Measurements from ENCODE around the gene TMEM256.
"Not testable (repeated sequence)": the region's sequence is repeated elsewhere in the genome, so short reads cannot be mapped to it uniquely, and the experiment has no call there.

Gene TMEM256

GRCh38 chr17:7383371-7383741 lies 20.5 kb downstream of the TMEM256 start:
- no peak for DNase-seq (ENCODE audit: low spot score)

DNA sequence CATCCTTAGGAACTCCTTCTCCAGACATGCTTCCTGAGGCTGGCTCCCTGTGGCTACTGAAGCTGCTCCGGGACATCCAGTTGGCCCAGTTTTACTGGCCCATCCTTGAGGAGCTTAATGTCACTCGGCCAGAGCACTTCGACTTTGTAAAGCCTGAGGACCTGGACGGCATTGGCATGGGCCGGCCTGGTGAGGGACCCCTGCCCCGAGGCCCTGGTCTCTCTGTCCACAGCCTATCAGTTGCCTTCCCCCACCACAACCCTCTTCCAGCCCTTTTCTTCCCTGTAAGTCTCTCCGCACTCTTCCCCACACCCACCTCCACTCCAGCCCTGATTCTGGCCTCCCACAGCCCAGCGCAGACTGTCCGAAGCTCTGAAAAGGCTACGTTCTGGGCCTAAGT lies 21.0 kb downstream of the TMEM256 start:
- DNase-seq (ENCODE audit: low spot score): no peak

GRCh38 chr17:7380855-7381683 lies 22.8 kb downstream of the TMEM256 start, which contains the start of gene TNK1:
Gene TNK1, plus strand, starts transcription at chr17:7381089. Its CDS starts 1,838 bp downstream, at chr17:7382927.
- DNase-seq (ENCODE audit: low spot score): no peak

DNA sequence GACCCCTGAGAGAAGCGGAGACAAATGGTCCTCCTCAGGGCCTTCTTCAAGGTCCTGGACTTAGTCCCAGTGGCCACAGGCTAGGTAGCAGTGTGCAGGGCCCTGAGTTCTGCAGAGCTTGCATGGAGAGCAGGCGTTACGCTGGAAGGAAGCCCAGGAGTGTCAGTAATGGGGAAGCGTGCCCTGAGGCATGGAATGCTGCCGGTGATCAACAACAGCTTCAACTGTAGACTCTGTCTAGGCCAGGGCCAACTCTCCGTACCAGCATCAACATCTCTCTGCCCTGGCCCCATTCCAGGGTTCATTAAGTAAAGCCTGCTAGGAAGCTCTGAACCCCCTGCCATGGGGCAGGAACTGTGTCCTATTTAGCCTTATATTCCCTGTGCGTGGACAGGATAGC lies 23.6 kb downstream of the TMEM256 start:
- DNase-seq (ENCODE audit: low spot score): no peak

GRCh38 chr17:7379134-7379533 lies 24.8 kb downstream of the TMEM256 start:
- DNase-seq (ENCODE audit: low spot score): no peak

- DNase-seq (ENCODE audit: low spot score): no peak
Observed at GRCh38 chr17:7374353-7374752, 29.5 kb downstream of the TMEM256 start.

- no peak for DNase-seq (ENCODE audit: low spot score)
Observed at GRCh38 chr17:7370853-7371252, 33.0 kb downstream of the TMEM256 start.

DNA sequence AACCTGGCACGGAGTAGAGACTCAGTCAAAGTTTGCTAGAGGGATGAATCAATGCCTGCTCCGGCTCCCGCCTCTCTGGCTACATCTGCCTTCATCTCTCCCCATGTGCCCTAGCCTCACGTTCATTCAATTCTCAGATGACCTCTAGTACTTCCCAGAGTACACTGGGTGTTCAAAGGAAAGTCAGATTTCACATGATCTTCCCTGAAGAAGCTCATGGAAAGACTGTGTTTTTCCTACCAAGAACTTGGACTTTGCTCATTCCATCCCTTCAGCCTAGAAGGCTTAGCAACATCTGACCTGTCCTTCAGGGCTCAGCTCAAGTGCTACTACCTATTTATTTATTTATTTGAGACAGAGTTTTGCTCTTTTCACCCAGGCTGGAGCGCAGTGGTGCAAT lies 34.1 kb downstream of the TMEM256 start:
- DNase-seq (ENCODE audit: low spot score): no peak

- not testable (repeated sequence) for DNase-seq (ENCODE audit: low spot score)
Observed at GRCh38 chr17:7368599-7368994, 35.3 kb downstream of the TMEM256 start.

DNA sequence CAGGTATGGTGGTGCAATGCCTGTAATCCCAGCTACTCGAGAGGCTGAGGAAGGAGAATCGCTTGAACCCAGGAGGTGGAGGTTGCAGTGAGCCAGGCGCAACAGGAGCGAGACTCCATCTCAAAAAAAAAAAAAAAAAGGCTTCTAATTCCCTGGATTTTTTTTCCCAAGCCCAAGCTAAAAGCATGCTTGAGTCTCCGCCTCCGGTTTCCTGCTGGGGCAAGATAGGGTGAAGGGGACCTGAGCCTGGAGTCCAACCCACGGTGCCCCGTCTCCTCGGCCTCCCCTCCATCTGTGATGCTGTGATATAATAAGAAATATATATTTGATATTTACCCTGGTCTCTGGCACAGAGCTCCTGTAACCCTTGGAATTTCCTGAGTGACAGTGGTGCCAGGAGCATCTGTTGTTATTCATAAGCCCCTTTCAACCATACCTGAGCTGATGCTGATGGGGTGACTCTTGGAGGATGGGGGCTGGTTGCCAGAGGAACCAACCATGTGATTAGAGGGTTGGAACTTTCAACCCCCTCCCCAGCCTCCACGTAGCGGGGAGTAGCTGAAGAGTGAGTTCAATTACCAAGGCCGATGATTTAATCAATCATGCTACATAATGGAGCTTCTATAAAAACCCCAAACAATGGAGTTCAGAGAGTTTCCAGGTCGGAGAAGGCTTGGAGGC lies 35.8 kb downstream of the TMEM256 start:
- no peak for DNase-seq (ENCODE audit: low spot score)

DNA sequence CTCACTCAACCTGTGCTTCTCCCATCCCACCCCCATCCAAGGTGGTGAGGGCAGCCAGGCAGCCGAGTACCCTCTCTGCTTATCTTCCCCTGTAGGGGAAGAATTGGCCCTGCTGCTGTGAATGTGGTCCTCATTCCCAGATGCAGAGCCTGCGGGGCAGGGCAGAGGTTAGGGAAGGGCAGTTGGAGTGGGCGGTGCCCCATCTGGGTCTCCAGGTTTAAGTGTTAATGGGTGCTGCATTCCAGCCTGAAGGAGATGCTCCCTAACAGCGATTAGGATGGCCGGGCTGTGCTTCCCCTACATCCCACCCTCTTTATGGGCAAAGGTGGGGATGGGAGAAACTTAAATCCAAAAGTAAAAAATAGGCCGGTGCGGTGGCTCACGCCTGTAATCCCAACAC lies 36.8 kb downstream of the TMEM256 start:
- DNase-seq (ENCODE audit: low spot score): no peak

- DNase-seq (ENCODE audit: low spot score): not testable (repeated sequence)
Observed at GRCh38 chr17:7365963-7366362, 37.9 kb downstream of the TMEM256 start.

GRCh38 chr17:7363311-7363710 lies 40.6 kb downstream of the TMEM256 start:
- DNase-seq (ENCODE audit: low spot score): no peak

- DNase-seq (ENCODE audit: low spot score): no peak
Observed at GRCh38 chr17:7361906-7362305, 42.0 kb downstream of the TMEM256 start.

GRCh38 chr17:7357381-7357780 lies 46.5 kb downstream of the TMEM256 start:
- DNase-seq (ENCODE audit: low spot score): no peak

GRCh38 chr17:7356756-7357155 lies 47.1 kb downstream of the TMEM256 start:
- DNase-seq (ENCODE audit: low spot score): no peak

DNA sequence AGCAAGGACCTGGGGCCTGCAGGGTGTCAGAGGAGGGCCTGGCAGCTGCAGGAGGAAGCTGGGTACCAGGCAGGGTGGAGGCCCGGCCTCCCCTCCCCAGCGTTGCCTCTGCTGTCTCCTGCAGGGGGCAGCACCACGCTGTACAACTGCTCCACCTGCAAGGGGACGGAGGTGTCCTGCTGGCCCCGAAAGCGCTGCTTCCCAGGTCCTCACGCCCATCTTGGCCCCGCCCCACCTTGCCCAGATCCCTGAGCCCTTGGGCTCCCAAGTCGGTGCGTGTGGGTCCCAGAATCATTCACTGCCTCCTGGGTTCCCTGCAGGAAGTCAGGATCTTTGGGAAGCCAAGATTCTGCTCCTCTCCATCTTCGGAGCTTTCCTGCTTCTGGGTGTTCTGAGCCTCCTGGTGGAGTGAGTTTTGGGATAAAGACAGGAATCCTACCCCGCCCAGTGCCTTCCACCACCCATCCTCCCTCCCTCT lies 47.8 kb downstream of the TMEM256 start:
- DNase-seq (ENCODE audit: low spot score): peak; percentile 72

- DNase-seq (ENCODE audit: low spot score): no peak
Observed at GRCh38 chr17:7355573-7355972, 48.3 kb downstream of the TMEM256 start.

DNA sequence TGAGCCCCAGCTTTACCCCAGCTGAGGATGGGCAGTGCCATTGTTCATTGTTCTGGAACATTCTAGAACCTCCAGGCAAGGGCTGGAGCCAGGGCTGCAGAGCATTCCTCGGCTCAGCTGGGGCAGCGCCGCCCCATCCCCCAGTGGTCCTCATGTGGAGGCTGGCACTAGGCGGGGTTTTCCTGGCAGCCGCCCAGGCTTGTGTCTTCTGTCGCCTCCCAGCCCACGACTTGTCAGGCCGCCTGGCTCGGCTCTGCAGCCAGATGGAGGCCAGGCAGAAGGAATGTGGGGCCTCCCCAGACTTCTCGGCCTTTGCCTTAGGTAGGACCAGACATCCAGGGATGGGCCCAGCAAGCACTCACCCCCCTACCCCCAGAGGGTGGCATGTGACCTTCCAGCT lies 48.8 kb downstream of the TMEM256 start, which contains the start of gene TMEM95:
Gene TMEM95 (plus strand): TSS at position 104 of the 400 bp plus-strand sequence. CDS start 49 bp downstream, at position 153.
- peak; percentile 78 for DNase-seq (ENCODE audit: low spot score)

- no peak for DNase-seq (ENCODE audit: low spot score)
Observed at GRCh38 chr17:7354262-7354843, 49.5 kb downstream of the TMEM256 start.
